ENCODE measurements around the gene TRAPPC12. TPM values are rescaled to one million over a fixed set of nuclear protein-coding genes. Genes with fewer than 3 reads are reported as not detected.

The TRAPPC12 gene
- total and polyA plus RNA-seq, 8 donors = 35.2 to 97.5 (median 40.9) TPM

DNA sequence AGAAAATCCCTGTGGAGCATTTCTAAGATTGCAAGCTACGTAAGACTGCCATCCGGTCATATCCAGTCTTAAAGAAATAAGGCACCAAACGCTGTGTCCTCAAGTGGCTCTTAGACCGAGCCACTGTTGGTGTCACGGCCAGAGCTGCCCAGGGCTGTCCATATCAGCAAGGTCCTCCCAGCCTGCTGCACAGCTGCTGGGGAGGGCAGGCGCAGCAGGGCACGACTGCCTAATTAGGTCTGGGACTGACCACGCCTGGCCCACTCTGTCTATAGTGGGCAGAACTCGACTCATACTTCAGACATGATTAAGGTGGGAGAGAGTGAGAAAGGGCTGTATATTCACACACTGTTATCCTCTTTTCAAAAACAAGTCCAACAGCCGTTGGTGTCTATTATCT lies 41.2 kb upstream of the TRAPPC12 start:
- FAIRE-seq (no peak), DNase-seq (no peak), ATAC-seq (no peak)
- Histone ChIP-seq H3K27me3 (no peaks in the 10 kb centered on the region), H3K9me3 (no peaks in the 10 kb centered on the region), H3K36me3 (no peaks in the 10 kb centered on the region), H3K4me3 (no peak overlapping the region), H3K27ac (no peak overlapping the region), H3K4me1 (no peaks in the 10 kb centered on the region)
- intact Hi-C loops (cut with DNase I) = no loop called here
- WGBS, 2 donors = 89 to 93% methylated on average over 10 of the region's 10 CpGs
- TF ChIP-seq, protein P1, sequence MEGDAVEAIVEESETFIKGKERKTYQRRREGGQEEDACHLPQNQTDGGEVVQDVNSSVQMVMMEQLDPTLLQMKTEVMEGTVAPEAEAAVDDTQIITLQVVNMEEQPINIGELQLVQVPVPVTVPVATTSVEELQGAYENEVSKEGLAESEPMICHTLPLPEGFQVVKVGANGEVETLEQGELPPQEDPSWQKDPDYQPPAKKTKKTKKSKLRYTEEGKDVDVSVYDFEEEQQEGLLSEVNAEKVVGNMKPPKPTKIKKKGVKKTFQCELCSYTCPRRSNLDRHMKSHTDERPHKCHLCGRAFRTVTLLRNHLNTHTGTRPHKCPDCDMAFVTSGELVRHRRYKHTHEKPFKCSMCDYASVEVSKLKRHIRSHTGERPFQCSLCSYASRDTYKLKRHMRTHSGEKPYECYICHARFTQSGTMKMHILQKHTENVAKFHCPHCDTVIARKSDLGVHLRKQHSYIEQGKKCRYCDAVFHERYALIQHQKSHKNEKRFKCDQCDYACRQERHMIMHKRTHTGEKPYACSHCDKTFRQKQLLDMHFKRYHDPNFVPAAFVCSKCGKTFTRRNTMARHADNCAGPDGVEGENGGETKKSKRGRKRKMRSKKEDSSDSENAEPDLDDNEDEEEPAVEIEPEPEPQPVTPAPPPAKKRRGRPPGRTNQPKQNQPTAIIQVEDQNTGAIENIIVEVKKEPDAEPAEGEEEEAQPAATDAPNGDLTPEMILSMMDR (IDR thresholded peaks at IDR 0.05) = no peak

DNA sequence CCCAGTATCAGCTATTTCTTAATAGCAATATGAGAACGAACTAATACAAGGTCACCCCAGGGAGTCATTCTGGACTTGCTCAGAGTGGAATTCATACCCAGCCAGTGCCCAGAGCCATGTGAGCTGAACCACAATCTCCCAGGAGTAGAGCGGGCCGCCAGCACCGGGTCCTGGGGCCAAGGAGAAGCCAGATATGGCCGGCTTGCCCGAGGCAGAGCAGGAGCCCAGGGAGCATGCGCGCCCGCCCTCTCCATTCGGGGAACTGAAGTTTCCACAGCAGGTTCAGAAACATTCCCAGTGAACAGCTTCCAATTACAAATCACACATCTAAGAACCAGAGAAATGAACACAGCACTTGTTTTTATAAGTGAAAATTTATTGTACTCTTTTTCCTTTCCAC lies 39.4 kb upstream of the TRAPPC12 start:
- Histone ChIP-seq H3K36me3 (no peaks in the 10 kb centered on the region), H3K4me3 (no peak overlapping the region), H3K9me3 (no peaks in the 10 kb centered on the region), H3K4me1 (no peaks in the 10 kb centered on the region), H3K27me3 (no peaks in the 10 kb centered on the region), H3K27ac (no peak overlapping the region)
- intact Hi-C loops (cut with DNase I) = no loop called here
- no peak for FAIRE-seq
- TF ChIP-seq, protein P1 (IDR thresholded peaks at IDR 0.05) = no peak
- WGBS, 2 donors = 95 to 97% methylated on average over 10 of the region's 10 CpGs
- no peak for DNase-seq
- ATAC-seq = no peak

DNA sequence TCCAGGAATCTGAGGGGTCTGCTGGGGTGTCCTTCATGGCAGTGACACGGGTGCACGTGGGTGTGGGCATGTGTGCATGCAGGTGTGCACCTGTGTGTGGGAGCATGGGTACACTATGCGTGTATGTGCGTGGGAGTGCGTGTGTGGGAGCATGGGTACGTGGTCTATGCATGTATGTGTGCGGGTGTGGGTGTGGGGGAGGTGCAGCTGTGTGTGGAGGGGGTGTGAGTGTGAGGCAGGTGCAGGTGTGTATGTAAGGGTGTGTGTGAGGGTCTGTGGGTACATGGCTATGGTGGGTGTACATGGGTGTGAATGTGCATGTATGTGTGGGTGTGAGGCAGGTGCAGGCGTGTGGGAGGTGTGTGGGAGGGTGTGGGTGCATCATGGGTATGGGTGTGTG lies 38.2 kb upstream of the TRAPPC12 start:
- ATAC-seq = no peak
- H3K4me3 ChIP-seq = no peak overlapping the region
- H3K27ac ChIP-seq = no peak overlapping the region
- TF ChIP-seq, protein P1 (IDR thresholded peaks at IDR 0.05) = no peak
- no peaks in the 10 kb centered on the region for H3K27me3 ChIP-seq
- no peak for DNase-seq
- no peaks in the 10 kb centered on the region for H3K4me1 ChIP-seq
- H3K9me3 ChIP-seq = no peaks in the 10 kb centered on the region
- 92 to 95% methylated on average over 8 of the region's 8 CpGs for WGBS, 2 donors
- no peak for FAIRE-seq
- intact Hi-C loops (cut with DNase I) = no loop called here
- no peaks in the 10 kb centered on the region for H3K36me3 ChIP-seq

DNA sequence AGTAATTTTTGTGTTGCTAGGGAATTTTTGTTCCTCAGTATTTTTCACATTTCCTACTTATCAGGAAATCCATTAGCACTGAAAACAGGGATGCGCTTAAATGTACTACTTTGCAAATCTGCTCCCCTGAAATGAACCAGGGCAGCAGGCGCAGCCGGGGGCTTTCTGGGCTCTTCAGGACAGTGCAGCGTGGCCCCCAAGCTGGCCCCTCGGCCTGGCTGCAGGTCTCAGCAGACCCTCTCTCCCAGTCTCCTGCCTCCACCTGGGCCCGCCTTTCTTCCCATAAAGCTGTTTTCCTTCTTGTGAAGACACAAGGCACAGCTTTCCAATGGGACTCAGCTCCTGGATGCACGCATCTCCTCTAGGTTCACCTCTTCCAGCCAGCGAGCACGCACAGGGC lies 37.2 kb upstream of the TRAPPC12 start:
- WGBS, 2 donors = 95% methylated on average over 9 of the region's 9 CpGs
- Histone ChIP-seq H3K9me3 (no peaks in the 10 kb centered on the region), H3K27ac (no peak overlapping the region), H3K27me3 (no peaks in the 10 kb centered on the region), H3K4me1 (no peaks in the 10 kb centered on the region), H3K36me3 (no peaks in the 10 kb centered on the region), H3K4me3 (no peak overlapping the region)
- ATAC-seq (no peak), DNase-seq (no peak), FAIRE-seq (no peak)
- intact Hi-C loops (cut with DNase I) = no loop called here
- TF ChIP-seq, protein P1 (IDR thresholded peaks at IDR 0.05) = no peak

DNA sequence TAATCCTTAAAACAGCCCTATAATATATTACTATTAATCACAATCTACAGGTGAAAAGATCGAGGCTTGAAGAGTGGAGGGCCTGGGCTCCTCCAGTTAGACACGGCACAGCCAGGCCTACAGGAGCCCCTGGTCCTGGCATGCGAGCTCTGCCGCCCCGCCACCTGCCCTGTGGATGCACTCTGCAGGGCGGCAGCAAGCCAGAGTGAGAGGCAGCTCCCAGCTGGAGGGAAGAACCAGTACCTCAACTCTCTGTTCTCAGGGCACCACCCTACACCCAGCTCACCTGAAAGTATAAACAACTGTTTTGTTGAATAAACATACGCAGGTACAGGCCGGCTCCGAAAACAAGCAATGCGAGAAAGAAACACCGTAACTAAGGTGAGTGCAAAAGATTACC lies 36.5 kb upstream of the TRAPPC12 start:
- intact Hi-C loops (cut with DNase I) = no loop called here
- Histone ChIP-seq H3K4me1 (no peaks in the 10 kb centered on the region), H3K36me3 (no peaks in the 10 kb centered on the region), H3K4me3 (no peak overlapping the region), H3K9me3 (no peaks in the 10 kb centered on the region), H3K27me3 (no peaks in the 10 kb centered on the region), H3K27ac (no peak overlapping the region)
- WGBS, 2 donors = 90 to 93% methylated on average over 11 of the region's 11 CpGs
- DNase-seq (no peak), FAIRE-seq (no peak), ATAC-seq (no peak)
- TF ChIP-seq, protein P1 (IDR thresholded peaks at IDR 0.05) = no peak
